Right forelimb (tissue), 1 donor: Measurements from ENCODE around the gene MIEN1.
"Not testable (repeated sequence)": the region's sequence is repeated elsewhere in the genome, so short reads cannot be mapped to it uniquely, and the experiment has no call there.

Source experiments
- DNase-seq: peaks from one replicate; pipeline ENCODE4 v3.0.0-alpha.2; 2018

MIEN1 gene

DNA sequence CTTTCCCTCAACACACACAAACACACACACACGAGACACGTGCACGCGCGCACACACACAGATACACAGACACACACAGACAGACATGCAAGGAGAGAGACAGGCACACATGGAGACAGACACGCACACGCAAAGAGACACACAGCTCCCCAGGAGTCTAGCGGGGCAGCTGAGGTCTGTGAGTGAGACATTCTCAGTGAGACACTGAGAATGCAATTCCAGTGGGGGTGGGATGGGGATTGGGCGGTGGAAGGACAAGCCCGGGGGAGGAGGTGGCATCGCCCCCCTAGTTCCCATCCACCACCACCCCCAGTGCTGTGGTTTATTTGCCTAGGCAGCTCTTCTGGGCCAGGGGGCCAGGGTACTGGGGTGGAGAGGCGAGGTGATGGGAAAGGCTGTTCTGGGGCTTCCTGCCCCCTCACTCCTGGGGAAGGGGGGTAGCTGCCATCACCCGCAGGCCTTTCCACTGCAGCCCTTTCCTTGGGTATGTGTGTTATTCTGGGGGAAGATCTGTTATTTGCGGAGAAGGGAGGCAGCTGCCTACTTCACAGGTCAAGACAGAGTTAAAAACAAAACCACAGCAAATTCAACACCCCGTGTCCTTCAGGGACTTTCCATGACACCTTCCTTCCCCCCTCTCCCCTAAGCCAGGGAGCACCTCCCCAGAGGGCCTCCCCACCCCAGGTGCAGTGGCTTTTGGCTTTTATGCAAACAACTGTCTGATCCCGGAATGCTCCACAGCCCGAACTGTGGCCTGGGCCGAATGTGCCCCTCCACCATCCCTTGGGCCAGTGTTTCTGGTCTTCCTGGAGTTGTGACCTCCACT is 25.4 kb upstream of the MIEN1 start:
- DNase-seq: no peak

DNA sequence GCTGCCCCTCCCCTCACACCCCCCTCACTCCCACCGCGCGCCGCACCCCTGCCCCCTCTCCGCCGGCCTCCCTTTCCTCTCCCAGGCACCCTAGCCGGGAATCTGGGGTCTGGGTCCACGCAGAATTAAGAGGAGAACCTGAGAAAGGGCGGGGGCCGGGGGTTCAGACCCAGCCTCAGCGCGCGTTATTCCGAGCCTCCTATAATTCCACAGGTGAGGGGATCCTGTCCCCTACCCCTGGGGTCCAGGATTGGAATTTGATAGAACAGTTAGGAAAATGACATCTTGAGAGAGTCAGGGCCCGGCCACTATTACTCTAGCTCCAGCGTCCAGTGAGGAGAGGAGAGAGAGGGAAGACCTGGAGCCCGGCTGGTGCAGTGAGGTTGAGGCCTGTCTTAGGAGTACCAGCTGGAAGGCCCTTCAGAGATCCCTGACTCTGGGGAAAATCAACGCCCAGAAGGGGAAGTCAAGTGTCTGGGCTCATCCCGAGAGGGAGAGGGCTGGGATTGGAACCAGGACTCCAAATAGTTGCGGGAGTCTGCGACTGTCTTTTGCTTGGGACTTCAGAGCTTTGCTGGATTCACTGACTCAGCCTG is 24.7 kb upstream of the MIEN1 start:
- no peak for DNase-seq

DNA sequence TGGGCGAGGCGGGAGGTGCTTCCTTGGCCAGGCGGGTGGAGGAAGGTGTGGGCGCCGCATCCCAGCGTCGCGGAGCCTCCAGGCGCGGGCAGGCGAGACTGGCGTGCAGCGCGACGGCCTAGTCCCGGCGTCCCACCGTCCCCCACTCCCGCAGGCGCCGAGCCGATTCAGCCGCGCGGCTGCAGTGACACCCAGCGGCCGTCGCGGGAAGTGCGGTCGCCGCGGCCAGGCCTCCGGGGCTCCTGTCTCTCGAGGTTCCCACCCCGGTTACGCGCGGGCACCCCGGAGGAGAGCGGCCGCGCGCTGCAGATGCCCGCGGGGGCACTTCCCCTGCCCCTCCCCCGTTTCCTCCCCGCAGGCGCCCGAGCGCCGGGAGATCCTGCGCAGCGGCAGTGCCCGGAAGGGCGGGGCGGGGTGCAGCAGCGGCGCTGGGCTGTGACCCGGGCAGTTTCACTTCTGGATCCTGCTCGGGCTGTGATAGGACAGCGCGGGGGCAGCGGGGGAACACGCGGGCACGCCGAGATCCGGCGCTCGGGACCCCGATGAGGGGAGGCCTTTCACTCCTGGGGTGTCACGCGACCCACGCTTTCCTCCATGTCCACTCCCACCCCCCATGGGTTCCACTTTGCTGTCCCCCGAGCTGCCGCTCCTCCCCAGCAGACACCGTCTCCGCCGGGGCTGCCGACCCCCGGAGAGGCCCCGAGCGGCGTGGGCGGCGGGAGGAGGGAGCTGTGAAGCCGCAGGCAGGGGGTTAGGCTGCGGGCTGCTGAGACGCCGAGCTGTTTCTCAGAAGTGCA is 24.0 kb upstream of the MIEN1 start:
- peak; percentile 90 for DNase-seq

DNA sequence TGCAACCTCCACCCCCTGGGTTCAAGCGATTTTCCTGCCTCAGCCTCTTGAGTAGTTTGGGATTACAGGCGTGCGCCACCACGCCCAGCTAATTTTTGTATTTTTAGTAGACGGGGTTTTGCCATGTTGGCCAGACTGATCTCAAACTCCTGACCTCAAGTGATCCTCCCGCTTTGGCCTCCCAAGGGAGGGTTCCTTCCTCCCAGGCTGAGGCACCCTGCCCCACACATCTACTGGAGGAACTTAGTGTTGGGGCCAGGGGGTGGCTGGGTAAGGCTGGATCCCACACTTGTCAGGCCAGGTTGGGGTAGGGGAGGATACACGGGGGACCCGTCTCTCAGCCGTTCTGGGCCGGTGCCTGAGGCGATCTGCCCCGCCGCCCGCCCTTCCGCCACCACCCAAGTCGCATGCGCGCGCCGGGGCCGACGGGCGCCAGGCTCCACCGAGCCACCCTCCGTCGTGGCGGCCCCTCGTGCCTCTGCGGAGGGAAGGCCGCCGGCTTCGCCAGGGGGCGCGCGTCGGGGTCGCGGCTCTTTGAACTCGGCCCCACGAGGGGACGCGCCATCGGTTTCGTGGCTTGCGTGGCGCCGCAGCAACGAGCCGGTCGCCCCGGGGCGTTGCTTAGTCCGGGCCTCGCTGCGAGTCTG is 23.3 kb upstream of the MIEN1 start:
- DNase-seq: no peak

DNA sequence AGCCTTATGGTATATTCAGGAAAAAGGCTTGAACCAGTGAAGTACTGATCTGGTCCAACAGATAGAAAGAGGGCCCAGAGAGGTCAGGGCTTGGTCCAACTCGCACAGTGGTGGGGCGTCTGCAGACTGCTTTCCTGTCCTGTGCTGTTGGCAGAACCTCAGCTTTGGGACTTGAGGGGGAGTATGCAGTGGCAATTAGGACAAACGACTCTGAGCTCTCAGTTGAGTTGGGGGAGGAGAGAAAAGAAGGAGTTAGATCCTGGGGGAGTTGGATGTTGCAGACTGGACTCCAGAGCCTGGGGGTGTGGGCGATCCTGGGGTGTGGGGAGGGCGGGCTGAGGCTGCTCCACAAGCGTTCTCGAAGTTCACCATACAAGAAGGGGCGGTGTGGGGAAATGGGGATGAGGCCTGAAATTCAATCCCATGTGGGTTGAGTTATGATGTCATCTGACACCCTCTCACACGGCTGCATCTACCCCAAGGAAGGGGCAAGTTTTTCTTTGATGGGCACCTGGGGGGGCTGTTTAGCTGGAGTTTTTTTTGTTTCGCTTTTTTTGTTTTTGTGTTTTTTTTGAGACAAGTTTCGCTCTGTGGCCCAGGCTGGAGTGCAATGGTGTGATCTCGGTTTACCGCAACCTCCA is 22.0 kb upstream of the MIEN1 start:
- no peak for DNase-seq

DNA sequence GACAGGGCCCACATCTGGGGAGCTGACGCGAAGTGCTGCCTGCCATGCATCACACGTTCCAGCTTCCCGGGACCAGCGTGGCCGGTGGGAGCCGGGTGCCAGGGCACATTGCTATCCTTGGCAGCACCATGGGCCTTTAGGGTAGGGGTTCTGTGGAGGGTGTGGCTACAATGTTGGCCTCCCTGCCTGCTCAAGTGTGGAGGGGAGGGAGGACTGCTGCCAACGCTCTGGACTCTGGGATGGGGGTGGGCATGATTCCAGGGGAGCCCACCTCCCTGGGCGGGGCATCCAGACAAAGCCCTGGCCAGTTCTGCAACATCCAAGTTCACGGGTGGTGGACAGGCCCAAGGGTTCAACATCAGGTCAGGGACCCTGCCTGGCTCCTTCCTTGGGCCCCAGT is 21.3 kb upstream of the MIEN1 start:
- no peak for DNase-seq

DNA sequence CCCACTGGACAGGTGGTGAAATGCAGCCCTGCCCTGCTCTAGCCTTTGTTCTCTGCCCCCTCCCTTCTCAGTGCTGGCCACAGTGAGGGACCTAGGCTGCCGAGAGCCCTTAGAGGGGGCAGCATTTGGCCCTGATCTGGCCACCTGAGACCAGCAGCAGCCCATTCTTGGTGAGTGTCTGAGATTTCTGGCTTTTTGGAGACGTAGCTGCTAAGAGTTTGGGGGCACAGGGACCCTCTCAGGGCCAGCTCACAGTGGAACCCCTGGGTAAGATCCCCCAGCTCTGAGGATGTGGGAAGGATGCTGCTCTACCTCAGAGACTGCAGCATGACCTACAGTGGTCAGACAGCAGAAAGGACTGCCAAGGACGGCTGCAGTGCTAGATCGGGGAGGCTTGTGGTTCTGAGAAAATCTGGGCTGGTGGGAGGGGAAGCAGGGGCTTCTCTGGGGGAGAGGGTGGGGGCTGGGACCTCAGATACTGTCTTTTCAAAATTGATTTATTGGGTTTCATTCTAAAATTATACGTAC is 20.7 kb upstream of the MIEN1 start:
- DNase-seq: no peak

DNA sequence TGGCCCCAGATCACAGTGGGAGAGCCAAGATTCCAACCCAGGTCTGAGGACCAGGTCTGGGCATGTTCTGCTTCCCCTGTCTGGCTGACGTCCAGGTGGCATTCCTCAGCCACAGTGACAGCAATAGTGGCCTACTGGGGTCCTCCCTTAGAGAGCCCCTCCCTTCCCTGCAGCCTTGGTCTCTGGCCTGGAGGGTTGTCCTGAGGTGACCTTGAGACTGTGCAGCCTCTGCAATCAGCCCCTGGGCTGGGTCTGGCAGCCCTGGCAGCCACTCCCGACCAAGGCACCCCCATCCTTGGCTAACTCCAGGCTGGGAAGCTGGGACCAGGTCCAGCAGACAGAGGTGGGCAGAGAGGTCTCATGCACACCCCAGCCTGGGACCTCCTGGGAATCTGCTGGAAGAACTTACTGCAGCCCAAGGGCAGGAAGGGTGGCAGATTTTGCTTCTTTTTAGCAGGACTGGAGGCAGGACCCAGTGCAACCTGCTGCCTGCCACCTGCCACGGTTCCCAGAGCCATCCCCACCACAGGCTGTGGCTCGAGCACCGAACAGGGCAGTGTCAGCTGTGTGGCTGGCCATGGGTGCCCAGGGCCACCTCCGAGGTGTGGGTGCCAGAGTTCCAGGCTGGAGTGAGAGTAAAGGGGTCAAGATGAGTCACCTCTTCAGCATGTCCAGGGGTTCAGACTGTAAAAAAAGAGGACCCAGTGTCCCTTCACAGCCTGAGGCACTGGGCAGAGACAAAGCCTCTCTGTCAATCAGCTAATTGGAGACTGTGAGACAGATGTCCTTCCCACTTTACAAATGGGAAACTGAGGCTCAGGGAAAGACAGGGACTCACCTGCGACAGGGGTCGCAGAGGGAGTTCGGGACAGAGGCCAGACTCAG is 20.0 kb upstream of the MIEN1 start:
- no peak for DNase-seq

DNA sequence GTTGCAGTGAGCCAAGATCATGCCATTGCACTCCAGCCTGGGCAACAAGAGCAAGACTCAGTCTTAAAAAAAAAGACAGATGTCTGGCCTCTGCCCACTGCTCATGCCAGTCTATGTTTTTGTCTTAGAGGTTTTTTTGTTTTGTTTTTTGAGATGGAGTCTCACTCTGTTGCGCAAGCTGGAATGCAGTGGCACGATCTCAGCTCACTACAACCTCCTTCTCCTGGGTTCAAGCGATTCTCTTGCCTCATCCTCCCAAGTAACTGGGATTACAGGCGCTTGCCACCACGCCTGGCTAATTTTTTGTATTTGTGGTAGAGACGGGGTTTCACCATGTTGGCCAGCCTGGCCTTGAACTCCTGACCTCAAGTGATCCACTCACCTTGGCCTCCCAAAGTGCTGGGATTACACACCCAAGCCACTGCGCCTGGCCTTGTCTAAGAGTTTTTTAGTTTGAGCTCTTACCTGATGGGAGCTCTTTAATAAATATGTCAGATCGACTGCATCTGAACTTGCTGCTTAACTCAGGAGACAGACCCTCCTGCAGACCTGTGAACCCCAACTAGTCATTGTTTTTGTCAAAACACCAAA is 18.2 kb upstream of the MIEN1 start:
- DNase-seq: not testable (repeated sequence)

DNA sequence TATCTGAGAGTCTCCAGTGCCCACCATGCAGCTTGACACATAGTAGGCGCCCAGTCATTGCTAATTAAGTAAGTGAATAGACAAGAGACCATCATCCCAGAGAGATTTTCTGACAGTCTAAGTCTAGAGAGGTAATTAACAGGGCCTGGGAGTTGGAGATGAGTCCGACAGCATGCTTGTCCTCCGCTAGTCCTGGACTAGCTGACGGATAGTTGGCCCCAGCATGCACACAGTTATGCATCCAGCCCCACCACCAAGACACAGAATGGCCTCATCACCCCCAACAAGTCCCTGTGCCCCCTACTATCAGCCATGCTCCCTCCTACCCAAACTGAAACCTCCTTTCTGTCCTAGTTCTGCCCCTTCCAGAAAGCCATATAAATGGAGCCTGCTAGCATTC is 17.4 kb upstream of the MIEN1 start:
- no peak for DNase-seq

DNA sequence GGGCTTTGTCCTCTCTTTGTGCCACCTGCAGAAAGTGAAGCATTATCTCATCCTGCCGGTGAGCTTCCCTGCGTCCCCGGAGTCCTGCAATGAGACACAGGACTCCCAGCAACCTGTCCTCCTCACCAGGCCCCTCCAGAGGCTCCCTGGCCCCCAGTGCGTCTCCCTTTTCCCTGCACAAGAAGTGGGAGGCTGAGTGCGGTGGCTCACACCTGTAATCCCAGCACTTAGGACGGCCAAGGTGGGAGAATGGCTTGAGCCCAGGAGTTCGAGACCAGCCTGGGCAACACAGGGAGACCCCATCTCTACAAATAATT is 15.8 kb upstream of the MIEN1 start:
- DNase-seq: no peak

DNA sequence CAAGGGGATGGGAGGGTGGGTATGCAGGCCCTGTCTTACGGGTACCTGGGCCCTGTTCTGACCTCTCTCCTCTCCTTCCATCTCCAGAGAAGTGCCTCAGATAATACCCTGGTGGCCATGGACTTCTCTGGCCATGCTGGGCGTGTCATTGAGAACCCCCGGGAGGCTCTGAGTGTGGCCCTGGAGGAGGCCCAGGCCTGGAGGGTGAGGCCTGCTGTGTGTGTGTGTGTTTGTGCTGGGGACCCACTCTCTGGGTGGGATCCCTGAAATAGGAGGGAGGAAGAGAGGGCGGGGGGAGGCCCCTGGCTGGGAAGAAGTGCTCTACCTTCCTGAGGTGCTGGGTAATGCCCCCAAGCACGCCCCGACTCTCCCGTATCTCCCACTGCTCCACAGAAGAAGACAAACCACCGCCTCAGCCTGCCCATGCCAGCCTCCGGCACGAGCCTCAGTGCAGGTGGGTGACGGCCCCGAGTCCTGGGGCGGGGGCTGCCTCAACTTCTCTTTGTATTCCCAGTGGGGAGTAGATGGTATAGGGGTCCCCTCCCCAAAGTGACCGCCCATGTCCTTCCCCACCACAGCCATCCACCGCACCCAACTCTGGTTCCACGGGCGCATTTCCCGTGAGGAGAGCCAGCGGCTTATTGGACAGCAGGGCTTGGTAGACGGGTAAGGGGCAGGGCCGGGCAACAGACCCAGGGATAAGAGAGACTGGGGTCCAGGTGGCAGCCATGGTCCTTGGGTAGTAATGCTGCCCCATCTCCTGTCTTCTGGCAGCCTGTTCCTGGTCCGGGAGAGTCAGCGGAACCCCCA is 15.2 kb upstream of the MIEN1 start:
- DNase-seq: no peak

DNA sequence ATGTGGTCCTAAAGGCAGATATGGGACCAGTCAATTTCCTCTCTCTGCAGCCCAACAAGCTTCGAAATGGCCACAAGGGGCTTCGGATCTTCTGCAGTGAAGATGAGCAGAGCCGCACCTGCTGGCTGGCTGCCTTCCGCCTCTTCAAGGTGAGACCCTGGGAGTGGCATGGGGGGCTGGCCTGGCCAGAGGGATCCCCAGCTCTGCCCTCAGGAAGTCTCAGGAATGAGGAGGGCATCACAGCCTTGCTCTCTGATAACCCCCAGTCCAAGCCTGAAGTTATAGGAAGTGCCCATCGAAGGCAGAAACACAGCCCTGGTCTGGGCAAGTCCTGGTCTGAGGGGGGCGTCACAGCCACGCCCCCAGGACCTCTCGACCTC is 14.5 kb upstream of the MIEN1 start:
- DNase-seq: no peak

DNA sequence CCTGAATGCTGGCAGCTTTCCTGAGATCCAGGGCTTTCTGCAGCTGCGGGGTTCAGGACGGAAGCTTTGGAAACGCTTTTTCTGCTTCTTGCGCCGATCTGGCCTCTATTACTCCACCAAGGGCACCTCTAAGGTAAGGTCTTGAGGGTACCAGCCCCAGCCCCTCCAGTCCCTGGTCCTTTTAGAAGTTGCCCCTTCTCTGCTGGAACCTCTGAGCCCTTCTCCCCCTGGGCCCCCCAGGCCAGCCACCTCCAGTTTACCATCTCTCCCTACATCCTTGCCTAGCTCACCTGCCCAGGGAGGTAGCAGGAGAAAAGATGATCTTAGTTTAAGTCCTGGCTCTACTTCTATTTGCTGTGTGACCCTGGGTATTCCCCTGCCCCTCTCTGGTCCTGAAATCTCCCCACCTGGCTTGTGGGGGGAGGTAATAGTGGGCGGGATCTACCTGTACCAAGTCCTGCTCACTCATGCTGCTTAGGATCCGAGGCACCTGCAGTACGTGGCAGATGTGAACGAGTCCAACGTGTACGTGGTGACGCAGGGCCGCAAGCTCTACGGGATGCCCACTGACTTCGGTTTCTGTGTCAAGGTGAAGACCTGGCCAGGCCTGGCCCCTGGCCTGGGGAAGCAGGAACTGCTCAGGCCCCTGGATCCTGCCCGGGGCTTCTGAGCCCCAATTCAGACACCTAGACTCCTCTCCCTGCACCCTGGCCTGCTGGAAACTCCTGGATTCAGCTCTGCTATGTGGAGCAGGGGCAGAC is 13.9 kb upstream of the MIEN1 start:
- DNase-seq: no peak

DNA sequence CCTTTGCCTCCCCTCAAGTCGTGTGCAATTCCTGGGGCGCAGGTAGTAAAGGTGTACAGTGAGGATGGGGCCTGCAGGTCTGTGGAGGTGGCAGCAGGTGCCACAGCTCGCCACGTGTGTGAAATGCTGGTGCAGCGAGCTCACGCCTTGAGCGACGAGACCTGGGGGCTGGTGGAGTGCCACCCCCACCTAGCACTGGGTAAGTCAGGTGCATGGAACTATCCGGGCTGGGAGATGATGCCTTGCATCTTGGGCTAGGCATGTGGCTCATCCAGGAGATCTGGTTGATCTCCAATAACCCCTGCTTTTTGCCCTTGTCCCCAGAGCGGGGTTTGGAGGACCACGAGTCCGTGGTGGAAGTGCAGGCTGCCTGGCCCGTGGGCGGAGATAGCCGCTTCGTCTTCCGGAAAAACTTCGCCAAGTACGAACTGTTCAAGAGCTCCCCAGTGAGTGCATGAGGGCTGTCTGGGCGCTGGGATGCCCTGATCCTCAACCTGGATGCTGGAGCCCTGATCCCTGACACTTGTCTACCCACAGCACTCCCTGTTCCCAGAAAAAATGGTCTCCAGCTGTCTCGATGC is 12.6 kb upstream of the MIEN1 start:
- DNase-seq: no peak

DNA sequence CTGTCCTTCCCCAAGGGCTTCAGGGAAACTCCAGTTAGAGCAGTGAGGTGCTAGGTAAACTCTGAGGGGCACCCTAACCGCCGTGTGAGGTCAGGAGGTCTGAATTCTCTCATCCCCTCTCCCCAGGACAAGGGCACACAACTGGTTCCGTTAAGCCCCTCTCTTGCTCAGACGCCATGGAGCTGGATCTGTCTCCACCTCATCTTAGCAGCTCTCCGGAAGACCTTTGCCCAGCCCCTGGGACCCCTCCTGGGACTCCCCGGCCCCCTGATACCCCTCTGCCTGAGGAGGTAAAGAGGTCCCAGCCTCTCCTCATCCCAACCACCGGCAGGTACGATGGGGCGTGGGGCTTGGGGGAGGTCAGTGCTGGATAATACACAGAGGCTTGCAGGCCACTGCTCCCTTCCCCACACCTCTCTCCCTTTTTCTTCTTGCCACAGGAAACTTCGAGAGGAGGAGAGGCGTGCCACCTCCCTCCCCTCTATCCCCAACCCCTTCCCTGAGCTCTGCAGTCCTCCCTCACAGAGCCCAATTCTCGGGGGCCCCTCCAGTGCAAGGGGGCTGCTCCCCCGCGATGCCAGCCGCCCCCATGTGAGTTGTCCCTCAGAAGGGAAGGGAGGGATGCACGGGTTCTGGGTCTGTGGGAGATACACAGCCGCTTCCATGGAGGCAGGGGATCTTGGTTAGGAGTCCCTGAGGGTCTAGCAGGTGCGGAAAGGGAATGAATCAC is 12.0 kb upstream of the MIEN1 start:
- no peak for DNase-seq

DNA sequence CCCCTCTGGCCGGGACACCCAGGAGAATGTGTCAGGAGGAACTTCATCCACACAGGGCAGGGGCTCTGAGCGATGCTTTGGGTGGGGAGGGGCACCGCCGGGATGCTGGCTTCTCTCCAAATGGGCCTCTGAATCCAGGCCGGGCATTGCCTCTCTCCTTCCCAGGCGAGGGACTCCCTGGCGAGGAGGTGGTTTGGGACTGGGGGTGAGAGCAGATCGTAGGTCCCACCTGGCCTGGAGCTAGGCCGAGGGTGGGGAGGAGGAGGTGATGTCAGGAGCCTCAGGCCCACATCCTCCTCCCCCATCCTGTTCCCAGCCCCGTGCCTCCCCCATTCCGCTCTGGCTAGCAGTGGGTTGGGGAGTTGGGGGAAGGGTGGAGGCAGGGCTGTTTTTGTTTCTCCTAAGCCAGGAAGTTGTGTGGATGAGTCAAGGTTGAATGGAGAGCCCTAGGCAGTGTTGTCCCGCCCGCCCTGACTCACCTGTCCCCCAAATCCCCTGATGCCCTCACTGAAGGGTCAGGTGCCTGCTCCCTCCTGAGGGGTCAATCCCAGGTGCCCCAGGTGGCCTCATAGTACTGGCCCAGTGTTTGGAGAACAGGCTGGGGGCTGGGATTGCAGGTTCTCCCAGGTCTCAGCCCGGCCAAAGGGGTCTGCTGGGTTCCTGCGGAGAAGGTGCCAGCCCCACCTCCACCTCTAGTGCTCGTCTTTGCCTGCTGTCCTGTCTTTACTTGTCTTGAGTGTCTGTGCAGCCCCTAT is 10.2 kb upstream of the MIEN1 start:
- no peak for DNase-seq

DNA sequence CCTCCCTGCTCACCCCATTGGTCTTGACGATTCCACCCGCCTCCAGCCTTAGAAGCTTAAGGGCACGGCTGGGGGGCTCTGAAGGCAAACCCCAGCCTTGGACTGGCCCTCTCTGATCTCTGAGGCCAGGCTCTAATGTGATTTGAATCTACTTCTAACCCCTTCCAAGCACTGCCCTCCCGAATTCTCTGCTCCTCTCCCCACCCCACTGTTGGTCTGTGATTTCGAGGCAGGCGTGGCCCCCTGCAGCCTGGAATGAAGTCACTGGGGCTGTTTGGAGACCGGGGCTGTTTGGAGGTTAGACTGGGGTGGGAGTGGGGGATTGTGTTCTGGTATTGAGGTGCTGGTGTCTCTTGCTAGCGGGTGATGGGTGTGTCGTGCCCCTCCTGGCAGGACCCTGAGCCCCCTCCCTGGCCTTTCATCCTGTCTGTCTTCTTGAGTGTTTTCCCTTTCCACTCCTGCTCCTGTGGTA is 9.6 kb upstream of the MIEN1 start:
- DNase-seq: no peak
